IPS-15b (cell line): ENCODE data around the gene PPFIBP2.

Experiments used
- H3K27me3 ChIP-seq: one replicate; pipeline ENCODE4 v1.6.1; 2013; ENCODE audit warnings: low read length; ENCODE audit not compliant: control insufficient read depth, insufficient read depth
- H3K36me3 ChIP-seq: one replicate; pipeline ENCODE4 v1.6.1; 2013; ENCODE audit warnings: low read length; ENCODE audit not compliant: control insufficient read depth, insufficient read depth
- H3K4me1 ChIP-seq: one replicate; pipeline ENCODE4 v1.6.1; 2013; ENCODE audit warnings: mild to moderate bottlenecking, low read length; ENCODE audit not compliant: control insufficient read depth, insufficient read depth
- H3K4me3 ChIP-seq: one replicate; pipeline ENCODE4 v1.5.1; 2013; ENCODE audit warnings: low read depth, low read length
- H3K9ac ChIP-seq: one replicate; pipeline ENCODE4 v1.6.1; 2013; ENCODE audit warnings: low read depth, mild to moderate bottlenecking, low read length
- H3K9me3 ChIP-seq: one replicate; pipeline ENCODE4 v1.6.1; 2013; ENCODE audit warnings: mild to moderate bottlenecking, low read length; ENCODE audit not compliant: control insufficient read depth, insufficient read depth

The PPFIBP2 gene

GRCh38 chr11:7564803-7565202, 51.0 kb downstream of the PPFIBP2 start:
- no peak overlapping the region for H3K9ac ChIP-seq
- H3K9me3 ChIP-seq: no peaks in the 10 kb centered on the region
- no peaks in the 10 kb centered on the region for H3K27me3 ChIP-seq
- H3K36me3 ChIP-seq: no peaks in the 10 kb centered on the region
- H3K4me3 ChIP-seq: no peak overlapping the region
- no peaks in the 10 kb centered on the region for H3K4me1 ChIP-seq

DNA sequence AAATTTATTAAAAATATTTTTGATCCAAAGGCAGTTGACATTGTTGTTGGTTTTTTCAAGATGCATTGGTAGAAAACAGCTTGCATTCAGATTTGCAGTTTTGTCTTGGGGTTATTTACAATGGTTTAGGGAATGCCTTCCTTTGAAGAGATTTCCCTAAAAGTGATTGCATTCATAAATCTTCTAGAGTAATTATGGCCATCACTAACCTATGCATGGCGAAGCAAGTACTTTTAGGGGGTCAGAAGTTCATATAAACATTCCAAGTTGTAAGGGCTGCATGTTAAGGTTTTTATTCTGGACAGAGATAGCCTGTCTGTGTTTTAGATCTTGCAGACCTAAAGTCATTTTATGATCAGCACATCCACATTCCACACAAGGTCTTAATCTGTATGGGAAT, 53.5 kb downstream of the PPFIBP2 start:
- Histone ChIP-seq H3K27me3 (no peaks in the 10 kb centered on the region), H3K36me3 (no peaks in the 10 kb centered on the region), H3K9me3 (no peaks in the 10 kb centered on the region), H3K9ac (no peak overlapping the region), H3K4me3 (no peak overlapping the region), H3K4me1 (peaks cover 9% of the 10 kb centered on the region)

- Histone ChIP-seq H3K4me3 (no peak overlapping the region), H3K4me1 (peaks cover 16% of the 10 kb centered on the region), H3K27me3 (no peaks in the 10 kb centered on the region), H3K9ac (no peak overlapping the region), H3K9me3 (no peaks in the 10 kb centered on the region), H3K36me3 (no peaks in the 10 kb centered on the region)
These were observed 55.2 kb downstream of the PPFIBP2 start for GRCh38 chr11:7569044-7569443.

GRCh38 chr11:7570241-7570640, 56.4 kb downstream of the PPFIBP2 start:
- no peaks in the 10 kb centered on the region for H3K9me3 ChIP-seq
- no peaks in the 10 kb centered on the region for H3K27me3 ChIP-seq
- H3K4me3 ChIP-seq: no peak overlapping the region
- H3K4me1 ChIP-seq: peaks cover 23% of the 10 kb centered on the region
- no peaks in the 10 kb centered on the region for H3K36me3 ChIP-seq
- no peak overlapping the region for H3K9ac ChIP-seq

DNA sequence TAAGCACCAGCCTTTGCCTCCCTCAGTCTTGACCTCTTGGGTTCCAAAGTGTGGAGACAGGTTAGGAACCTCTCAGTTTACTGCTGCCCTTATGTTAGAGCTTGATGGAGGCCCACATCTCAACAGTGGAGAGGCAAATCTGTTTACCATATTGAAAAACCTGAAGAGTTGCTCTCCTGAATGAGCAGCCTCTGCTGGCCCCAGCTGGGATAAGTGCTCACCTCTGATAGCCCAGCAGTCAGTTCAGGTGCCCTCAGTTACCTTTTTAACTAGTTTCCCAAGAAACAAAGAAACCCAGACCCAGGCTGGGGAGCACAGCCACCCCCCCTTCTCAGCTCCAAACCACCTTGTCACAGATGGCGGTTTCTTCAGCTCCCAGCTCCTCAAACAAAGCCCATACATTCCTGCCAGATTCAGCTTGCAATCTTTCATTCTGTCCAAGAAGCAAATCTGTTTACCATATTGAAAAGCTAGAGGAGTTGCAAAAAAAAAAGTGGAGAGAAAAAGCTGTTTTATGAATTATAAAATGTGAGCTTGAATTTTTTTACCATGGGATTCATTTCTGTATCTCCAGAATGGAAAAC, 57.2 kb downstream of the PPFIBP2 start:
- Histone ChIP-seq H3K4me1 (peaks cover 26% of the 10 kb centered on the region), H3K9me3 (no peaks in the 10 kb centered on the region), H3K4me3 (no peak overlapping the region), H3K9ac (no peak overlapping the region), H3K36me3 (no peaks in the 10 kb centered on the region), H3K27me3 (no peaks in the 10 kb centered on the region)

GRCh38 chr11:7571640-7572000, 57.8 kb downstream of the PPFIBP2 start:
- no peaks in the 10 kb centered on the region for H3K36me3 ChIP-seq
- no peaks in the 10 kb centered on the region for H3K27me3 ChIP-seq
- H3K4me3 ChIP-seq: no peak overlapping the region
- no peak overlapping the region for H3K9ac ChIP-seq
- H3K9me3 ChIP-seq: no peaks in the 10 kb centered on the region
- H3K4me1 ChIP-seq: peaks cover 31% of the 10 kb centered on the region

- no peaks in the 10 kb centered on the region for H3K9me3 ChIP-seq
- peak overlapping the region; percentile 26 for H3K9ac ChIP-seq
- no peak overlapping the region for H3K4me3 ChIP-seq
- H3K36me3 ChIP-seq: no peaks in the 10 kb centered on the region
- no peaks in the 10 kb centered on the region for H3K27me3 ChIP-seq
- H3K4me1 ChIP-seq: peaks cover 32% of the 10 kb centered on the region
These were observed 58.4 kb downstream of the PPFIBP2 start for GRCh38 chr11:7572001-7572712.

GRCh38 chr11:7573193-7573557, 59.4 kb downstream of the PPFIBP2 start:
- Histone ChIP-seq H3K4me1 (peaks cover 41% of the 10 kb centered on the region), H3K9ac (no peak overlapping the region), H3K9me3 (no peaks in the 10 kb centered on the region), H3K36me3 (no peaks in the 10 kb centered on the region), H3K4me3 (no peak overlapping the region), H3K27me3 (no peaks in the 10 kb centered on the region)

DNA sequence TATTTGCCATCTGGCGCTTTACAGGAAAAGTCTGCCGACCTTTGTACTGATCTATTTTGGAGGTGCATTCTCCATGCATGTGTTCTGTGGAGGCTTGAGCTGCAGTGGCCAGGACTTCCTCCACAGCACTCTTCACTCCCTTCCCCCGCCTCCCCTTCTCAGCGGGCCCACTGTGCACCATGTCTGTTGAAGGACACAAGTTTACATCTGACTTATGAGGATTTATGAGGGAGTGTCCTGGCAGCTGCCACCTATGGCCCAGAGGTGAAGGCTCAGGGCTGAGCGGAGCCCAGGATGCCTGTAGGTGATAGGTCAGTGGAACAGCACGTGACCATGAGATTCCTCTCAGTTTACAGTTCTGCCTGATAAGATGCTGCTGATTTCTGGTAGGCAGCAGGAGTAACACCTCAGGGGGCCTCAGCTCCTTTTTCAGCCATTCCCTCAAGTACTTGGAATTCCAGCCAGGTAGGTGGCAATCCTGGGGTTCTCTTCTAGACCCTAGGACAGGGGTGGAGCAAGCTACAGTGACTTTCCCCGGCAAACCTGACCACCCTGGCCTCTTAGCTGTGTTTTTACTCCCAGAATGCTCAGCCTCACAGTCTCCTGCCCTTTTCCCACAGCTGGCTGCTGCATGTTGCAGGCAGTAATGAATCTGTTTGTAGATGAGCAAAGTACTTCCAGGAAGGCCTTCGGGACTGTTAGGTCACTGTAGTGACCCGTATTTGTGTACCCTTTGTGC, 59.9 kb downstream of the PPFIBP2 start:
- no peak overlapping the region for H3K4me3 ChIP-seq
- H3K9me3 ChIP-seq: no peaks in the 10 kb centered on the region
- no peak overlapping the region for H3K9ac ChIP-seq
- H3K36me3 ChIP-seq: no peaks in the 10 kb centered on the region
- no peaks in the 10 kb centered on the region for H3K27me3 ChIP-seq
- peaks cover 41% of the 10 kb centered on the region for H3K4me1 ChIP-seq

DNA sequence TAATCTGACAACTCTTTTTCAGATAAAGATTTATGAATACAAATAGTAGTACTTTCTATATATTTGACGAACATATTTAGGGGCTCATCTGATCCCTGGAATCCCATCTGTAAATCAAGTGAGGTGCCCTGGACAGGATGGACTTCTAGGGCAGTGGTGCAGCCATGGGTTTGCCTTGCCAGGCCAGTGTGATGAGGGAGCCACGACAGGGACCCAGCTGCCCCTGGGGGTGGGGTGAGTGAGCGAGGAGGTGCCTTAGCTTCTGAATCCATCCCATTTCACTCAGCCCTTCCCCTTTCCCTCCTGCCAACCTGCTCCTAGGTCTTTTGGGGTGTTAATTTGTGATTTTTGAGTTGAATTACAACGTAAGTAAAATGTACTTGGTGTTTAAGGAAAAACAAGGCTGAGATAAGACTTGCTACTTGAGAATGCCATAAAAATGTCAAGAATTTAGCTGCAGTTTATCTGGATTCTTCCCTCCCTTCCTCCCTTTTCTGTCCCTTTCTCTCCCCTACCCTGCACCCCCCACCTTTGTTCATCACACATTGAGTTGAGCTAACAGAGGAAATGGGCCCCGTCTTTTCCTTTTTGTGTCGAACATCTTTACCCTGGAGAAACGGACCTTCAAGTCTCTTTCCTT, 60.8 kb downstream of the PPFIBP2 start:
- Histone ChIP-seq H3K4me1 (peaks cover 41% of the 10 kb centered on the region), H3K9ac (no peak overlapping the region), H3K36me3 (no peaks in the 10 kb centered on the region), H3K27me3 (no peaks in the 10 kb centered on the region), H3K4me3 (no peak overlapping the region), H3K9me3 (no peaks in the 10 kb centered on the region)

GRCh38 chr11:7575841-7576725, 62.3 kb downstream of the PPFIBP2 start:
- H3K9me3 ChIP-seq: no peaks in the 10 kb centered on the region
- H3K9ac ChIP-seq: no peak overlapping the region
- H3K27me3 ChIP-seq: no peaks in the 10 kb centered on the region
- peaks cover 40% of the 10 kb centered on the region for H3K4me1 ChIP-seq
- H3K36me3 ChIP-seq: no peaks in the 10 kb centered on the region
- H3K4me3 ChIP-seq: no peak overlapping the region
